ENCODE results near the gene CRYL1.

CRYL1 gene

GRCh38 chr13:20491926-20492435 is 33.7 kb downstream of the CRYL1 start:
- no peak for DNase-seq

- DNase-seq = no peak
Measured at GRCh38 chr13:20489185-20489820, 36.4 kb downstream of the CRYL1 start.

- DNase-seq = peak; percentile 38
Measured at GRCh38 chr13:20487927-20488326, 37.7 kb downstream of the CRYL1 start.

GRCh38 chr13:20482787-20483186 is 42.9 kb downstream of the CRYL1 start:
- DNase-seq = no peak

- no peak for DNase-seq
Measured at GRCh38 chr13:20482275-20482761, 43.3 kb downstream of the CRYL1 start.

- no peak for DNase-seq
Measured at GRCh38 chr13:20477394-20477793, 48.3 kb downstream of the CRYL1 start.

- no peak for DNase-seq
Measured at GRCh38 chr13:20475927-20476691, 49.5 kb downstream of the CRYL1 start.

- DNase-seq = no peak
Measured at GRCh38 chr13:20474515-20474914, 51.1 kb downstream of the CRYL1 start.

- DNase-seq = no peak
Measured at GRCh38 chr13:20473888-20474287, 51.8 kb downstream of the CRYL1 start.

- DNase-seq = no peak
Measured at GRCh38 chr13:20473139-20473538, 52.5 kb downstream of the CRYL1 start.

- no peak for DNase-seq
Measured at GRCh38 chr13:20472531-20472930, 53.1 kb downstream of the CRYL1 start.

GRCh38 chr13:20470136-20470535 is 55.5 kb downstream of the CRYL1 start:
- no peak for DNase-seq

- no peak for DNase-seq
Measured at GRCh38 chr13:20466371-20466770, 59.3 kb downstream of the CRYL1 start.

GRCh38 chr13:20465218-20465879 is 60.3 kb downstream of the CRYL1 start:
- DNase-seq = no peak

GRCh38 chr13:20462921-20463320 is 62.7 kb downstream of the CRYL1 start:
- DNase-seq = no peak

- no peak for DNase-seq
Measured at GRCh38 chr13:20462533-20462915, 63.1 kb downstream of the CRYL1 start.

- DNase-seq = no peak
Measured at GRCh38 chr13:20461860-20462532, 63.7 kb downstream of the CRYL1 start.

- no peak for DNase-seq
Measured at GRCh38 chr13:20461481-20461859, 64.2 kb downstream of the CRYL1 start.

- no peak for DNase-seq
Measured at GRCh38 chr13:20460761-20461160, 64.9 kb downstream of the CRYL1 start.

GRCh38 chr13:20457670-20458069 is 68.0 kb downstream of the CRYL1 start:
- DNase-seq = no peak

GRCh38 chr13:20456737-20457136 is 68.9 kb downstream of the CRYL1 start:
- DNase-seq = no peak

- no peak for DNase-seq
Measured at GRCh38 chr13:20451397-20451796, 74.3 kb downstream of the CRYL1 start.

GRCh38 chr13:20448470-20448869 is 77.2 kb downstream of the CRYL1 start:
- DNase-seq = no peak
